ENCODE data around the gene CD84. TPM values are rescaled to one million over a fixed set of nuclear protein-coding genes. Genes with fewer than 3 reads are reported as not detected.

CD84 gene
- total RNA-seq, 3 donors from 2014 or later (not counting 1 experiment from before 2014, with no cell fraction given), result 11.1 to 56.7 (median 12.9) TPM

DNA sequence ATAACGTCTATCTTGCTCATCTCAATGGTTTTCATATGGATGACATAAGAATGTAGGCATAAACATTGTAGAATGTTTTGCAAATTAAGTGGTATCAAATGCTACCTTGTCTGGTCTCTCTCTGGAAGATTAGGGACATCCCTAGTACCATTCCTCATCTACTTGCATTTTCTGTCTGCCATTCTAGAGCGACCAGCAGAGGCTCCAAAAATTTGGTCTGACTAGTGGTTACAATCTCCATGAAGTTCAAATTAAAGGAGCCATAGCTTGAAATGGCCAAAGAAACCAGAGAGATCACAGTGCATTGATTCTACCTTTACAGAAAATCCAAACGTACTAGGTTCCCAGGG is 1.1 kb downstream of the CD84 start:
- H3K4me1 ChIP-seq (ENCODE audit: control insufficient read depth, insufficient read depth, low read length), result peaks cover 19% of the 10 kb centered on the region
- H3K27ac Mint-ChIP-seq, result peak overlapping the region; percentile 81 to 87
- no peaks in the 10 kb centered on the region for H3K9me3 ChIP-seq (ENCODE audit: control insufficient read depth, insufficient read depth, low read length)
- H3K27ac ChIP-seq (ENCODE audit: low read length), result peak overlapping the region; percentile 41
- peaks cover 52 to 62% of the 10 kb centered on the region in 2 donors for H3K4me1 Mint-ChIP-seq
- no peaks in the 10 kb centered on the region for H3K36me3 Mint-ChIP-seq
- no peaks in the 10 kb centered on the region for H3K9me3 Mint-ChIP-seq
- ATAC-seq, result peak in 1 of 3 donors; percentile 24
- TF ChIP-seq, protein P1, sequence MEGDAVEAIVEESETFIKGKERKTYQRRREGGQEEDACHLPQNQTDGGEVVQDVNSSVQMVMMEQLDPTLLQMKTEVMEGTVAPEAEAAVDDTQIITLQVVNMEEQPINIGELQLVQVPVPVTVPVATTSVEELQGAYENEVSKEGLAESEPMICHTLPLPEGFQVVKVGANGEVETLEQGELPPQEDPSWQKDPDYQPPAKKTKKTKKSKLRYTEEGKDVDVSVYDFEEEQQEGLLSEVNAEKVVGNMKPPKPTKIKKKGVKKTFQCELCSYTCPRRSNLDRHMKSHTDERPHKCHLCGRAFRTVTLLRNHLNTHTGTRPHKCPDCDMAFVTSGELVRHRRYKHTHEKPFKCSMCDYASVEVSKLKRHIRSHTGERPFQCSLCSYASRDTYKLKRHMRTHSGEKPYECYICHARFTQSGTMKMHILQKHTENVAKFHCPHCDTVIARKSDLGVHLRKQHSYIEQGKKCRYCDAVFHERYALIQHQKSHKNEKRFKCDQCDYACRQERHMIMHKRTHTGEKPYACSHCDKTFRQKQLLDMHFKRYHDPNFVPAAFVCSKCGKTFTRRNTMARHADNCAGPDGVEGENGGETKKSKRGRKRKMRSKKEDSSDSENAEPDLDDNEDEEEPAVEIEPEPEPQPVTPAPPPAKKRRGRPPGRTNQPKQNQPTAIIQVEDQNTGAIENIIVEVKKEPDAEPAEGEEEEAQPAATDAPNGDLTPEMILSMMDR (IDR thresholded peaks at IDR 0.05), result no peak
- no peaks in the 10 kb centered on the region for H3K36me3 ChIP-seq (ENCODE audit: control insufficient read depth, insufficient read depth, low read length)
- H3K4me3 ChIP-seq (ENCODE audit: low read length), result peak overlapping the region; percentile 55
- no peaks in the 10 kb centered on the region for H3K27me3 Mint-ChIP-seq (ENCODE audit: low read depth in 2 of 2)
- WGBS (ENCODE audit: insufficient coverage), result 44% methylated on average over 2 of the region's 3 CpGs
- intact Hi-C loops (cut with micrococcal nuclease), result loop anchor here (5.0 kb wide), 1 partner anchor 36 kb away; no protein-coding TSS in a partner anchor
- H3K4me3 Mint-ChIP-seq, result peak overlapping the region; percentile 79
- H3K27me3 ChIP-seq (ENCODE audit: control insufficient read depth, insufficient read depth, low read length), result no peaks in the 10 kb centered on the region
- peak in 1 of 2 donors; percentile 50 for DNase-seq

- ATAC-seq (no peak), DNase-seq (peak in 1 of 2 donors; percentile 27)
- Histone ChIP-seq H3K36me3 (ENCODE audit: control insufficient read depth, insufficient read depth, low read length) (no peaks in the 10 kb centered on the region), H3K9me3 (ENCODE audit: control insufficient read depth, insufficient read depth, low read length) (no peaks in the 10 kb centered on the region), H3K27me3 (ENCODE audit: control insufficient read depth, insufficient read depth, low read length) (no peaks in the 10 kb centered on the region), H3K27ac (ENCODE audit: low read length) (no peak overlapping the region), H3K4me3 (ENCODE audit: low read length) (peak overlapping the region; percentile 8), H3K4me1 (ENCODE audit: control insufficient read depth, insufficient read depth, low read length) (peaks cover 19% of the 10 kb centered on the region)
- TF ChIP-seq, protein P1 (IDR thresholded peaks at IDR 0.05), result no peak
- H3K9me3 Mint-ChIP-seq, result no peaks in the 10 kb centered on the region
- H3K36me3 Mint-ChIP-seq, result no peaks in the 10 kb centered on the region
- peak overlapping the region; percentile 81 to 87 for H3K27ac Mint-ChIP-seq
- peaks cover 52 to 62% of the 10 kb centered on the region in 2 donors for H3K4me1 Mint-ChIP-seq
- intact Hi-C loops (cut with micrococcal nuclease), result loop anchor here (5.0 kb wide), 1 partner anchor 35 kb away; no protein-coding TSS in a partner anchor
- 20% methylated on average over 1 of the region's 2 CpGs for WGBS (ENCODE audit: insufficient coverage)
- peak overlapping the region; percentile 65 for H3K4me3 Mint-ChIP-seq
- no peaks in the 10 kb centered on the region for H3K27me3 Mint-ChIP-seq (ENCODE audit: low read depth in 2 of 2)
Observed at GRCh38 chr1:160577671-160578070, 1.6 kb downstream of the CD84 start.

GRCh38 chr1:160576884-160577283 is 2.4 kb downstream of the CD84 start:
- intact Hi-C loops (cut with micrococcal nuclease), result loop anchor here (5.0 kb wide), 1 partner anchor 35 kb away; no protein-coding TSS in a partner anchor
- ATAC-seq, result no peak

More at GRCh38 chr1:160576884-160577283, 2.4 kb downstream of the CD84 start:
- Mint-ChIP-seq H3K36me3 (no peaks in the 10 kb centered on the region), H3K4me3 (peak overlapping the region; percentile 14), H3K27ac (peak overlapping the region; percentile 15 to 87), H3K4me1 (peaks cover 52 to 62% of the 10 kb centered on the region in 2 donors), H3K9me3 (no peaks in the 10 kb centered on the region), H3K27me3 (ENCODE audit: low read depth in 2 of 2) (no peaks in the 10 kb centered on the region)
- peak in 1 of 2 donors; percentile 17 for DNase-seq
- H3K27me3 ChIP-seq (ENCODE audit: control insufficient read depth, insufficient read depth, low read length), result no peaks in the 10 kb centered on the region
- H3K9me3 ChIP-seq (ENCODE audit: control insufficient read depth, insufficient read depth, low read length), result no peaks in the 10 kb centered on the region
- 83% methylated on average over 1 of the region's 2 CpGs for WGBS (ENCODE audit: insufficient coverage)
- no peak overlapping the region for H3K4me3 ChIP-seq (ENCODE audit: low read length)
- TF ChIP-seq, protein P1 (IDR thresholded peaks at IDR 0.05), result no peak
- H3K27ac ChIP-seq (ENCODE audit: low read length), result no peak overlapping the region
- peaks cover 19% of the 10 kb centered on the region for H3K4me1 ChIP-seq (ENCODE audit: control insufficient read depth, insufficient read depth, low read length)
- H3K36me3 ChIP-seq (ENCODE audit: control insufficient read depth, insufficient read depth, low read length), result no peaks in the 10 kb centered on the region

Data from natural killer cell (primary cell).